ENCODE data around the gene BABAM1. TPM values are rescaled to one million over a fixed set of nuclear protein-coding genes. Genes with fewer than 3 reads are reported as not detected.

BABAM1 gene
- total and polyA plus RNA-seq, 9 of the 15 experiments (the other 6 are each of a cell fraction or from before 2014, with no cell fraction given) = 14.7 to 160 (median 113) TPM

- CTCF ChIA-PET (ENCODE audit: low intra/inter-chr PET ratio) = no interaction called here
- no peak overlapping the region for H3K27ac ChIP-seq (ENCODE audit: extremely low read depth, low read depth, low read length)
- H3K36me3 ChIP-seq (ENCODE audit: control insufficient read depth, insufficient read depth, low read length) = peaks cover 54% of the 10 kb centered on the region
- ATAC-seq (no peak), FAIRE-seq (no peak), DNase-seq (ENCODE audit: extremely low read depth in 1 of 4, low spot score in 3 of 4) (no peak)
- 78% methylated on average over 9 of the region's 11 CpGs for WGBS (ENCODE audit: insufficient coverage, low coverage, missing lambda C conversion rate)
- BruUV-seq (replicated peaks) = no TSS peak
- no peaks in the 10 kb centered on the region for H3K9me1 ChIP-seq (ENCODE audit: control insufficient read depth, insufficient read depth, low read length)
- H3K4me2 ChIP-seq (ENCODE audit: insufficient read depth, low read length) = no peak overlapping the region
- H3K4me3 ChIP-seq = no peak overlapping the region
- H2AFZ ChIP-seq (ENCODE audit: low read depth, low read length) = no peak overlapping the region
- no peak overlapping the region for H3K9ac ChIP-seq (ENCODE audit: insufficient read depth in 1 of 2, low read depth in 2 of 2, low read length in 2 of 2)
- no peaks in the 10 kb centered on the region for H3K27me3 ChIP-seq (ENCODE audit: control insufficient read depth in 2 of 2, insufficient read depth in 2 of 2, low read length in 2 of 2)
- H3K4me1 ChIP-seq (replicated peaks in 1 of 2; ENCODE audit: control insufficient read depth in 2 of 2, insufficient read depth in 2 of 2, low read length in 2 of 2) = peaks cover 5 to 39% of the 10 kb centered on the region in 2 experiments; a peak in 4 of 5 replicates
- TF ChIP-seq POLR2G (IDR thresholded peaks at IDR 0.05; ENCODE audit: low read depth, low read length) (peak; percentile 50; the same call in 1 of the 2 replicates), ZNF143 (CRISPR knock-in tag; IDR thresholded peaks at IDR 0.05) (no peak), ZZZ3 (IDR thresholded peaks at IDR 0.05) (no peak), U2AF2 (optimal IDR thresholded peaks at IDR 0.05; ENCODE audit: low read depth, low read length) (no peak)
- TF ChIP-seq, protein P1, sequence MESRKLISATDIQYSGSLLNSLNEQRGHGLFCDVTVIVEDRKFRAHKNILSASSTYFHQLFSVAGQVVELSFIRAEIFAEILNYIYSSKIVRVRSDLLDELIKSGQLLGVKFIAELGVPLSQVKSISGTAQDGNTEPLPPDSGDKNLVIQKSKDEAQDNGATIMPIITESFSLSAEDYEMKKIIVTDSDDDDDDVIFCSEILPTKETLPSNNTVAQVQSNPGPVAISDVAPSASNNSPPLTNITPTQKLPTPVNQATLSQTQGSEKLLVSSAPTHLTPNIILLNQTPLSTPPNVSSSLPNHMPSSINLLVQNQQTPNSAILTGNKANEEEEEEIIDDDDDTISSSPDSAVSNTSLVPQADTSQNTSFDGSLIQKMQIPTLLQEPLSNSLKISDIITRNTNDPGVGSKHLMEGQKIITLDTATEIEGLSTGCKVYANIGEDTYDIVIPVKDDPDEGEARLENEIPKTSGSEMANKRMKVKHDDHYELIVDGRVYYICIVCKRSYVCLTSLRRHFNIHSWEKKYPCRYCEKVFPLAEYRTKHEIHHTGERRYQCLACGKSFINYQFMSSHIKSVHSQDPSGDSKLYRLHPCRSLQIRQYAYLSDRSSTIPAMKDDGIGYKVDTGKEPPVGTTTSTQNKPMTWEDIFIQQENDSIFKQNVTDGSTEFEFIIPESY (CRISPR knock-in tag; IDR thresholded peaks at IDR 0.05) = 0 out of 2 replicates have a peak, but pooled peaks have one; percentile 20
- in situ Hi-C loops (cut with MboI) (no loop called here), intact Hi-C loops (cut with micrococcal nuclease) (no loop called here)
- POLR2A ChIA-PET = interaction anchor here (6.9 kb wide), 1 partner anchor 14 kb away, joined by 41 read pairs; the partner anchor contains the start of gene ANO8
- no peaks in the 10 kb centered on the region; the same call in 2 of the 3 replicates for H3K79me2 ChIP-seq (ENCODE audit: control insufficient read depth, insufficient read depth, low read length)
- H3K9me3 ChIP-seq (replicated peaks; ENCODE audit: control insufficient read depth, insufficient read depth, low read depth, low read length) = no peaks in the 10 kb centered on the region
- H4K20me1 ChIP-seq (replicated peaks; ENCODE audit: control insufficient read depth, insufficient read depth, low read length) = no peaks in the 10 kb centered on the region
These were observed 53.2 kb downstream of the BABAM1 start for GRCh38 chr19:17320435-17320834.

Data from K562 (cell line).